Measurements from ENCODE around the gene UGT8. TPM values are rescaled to one million over a fixed set of nuclear protein-coding genes. Genes with fewer than 3 reads are reported as not detected.
"Not testable (repeated sequence)": the region's sequence is repeated elsewhere in the genome, so short reads cannot be mapped to it uniquely, and the experiment has no call there.

UGT8 gene
- total RNA-seq, 4 donors from 2014 or later: 0.46 to 8.5 TPM; not detected in 2

- Histone ChIP-seq H3K27ac (no peak overlapping the region), H3K36me3 (no peaks in the 10 kb centered on the region), H3K9me3 (no peaks in the 10 kb centered on the region), H3K27me3 (no peaks in the 10 kb centered on the region), H3K4me1 (no peaks in the 10 kb centered on the region), H3K4me3 (no peak overlapping the region)
- no peak for DNase-seq
- TF ChIP-seq CTCF (IDR thresholded peaks at IDR 0.05): no peak
- no peak for TF ChIP-seq POLR2A (IDR thresholded peaks at IDR 0.05)
- intact Hi-C loops (cut with DNase I; ENCODE audit: low total_unique reads): no loop called here
Observed at GRCh38 chr4:114658179-114658578, 59.6 kb downstream of the UGT8 start.

GRCh38 chr4:114658776-114659175 is 60.2 kb downstream of the UGT8 start:
- H3K9me3 ChIP-seq: no peaks in the 10 kb centered on the region
- no peaks in the 10 kb centered on the region for H3K27me3 ChIP-seq
- no peak overlapping the region for H3K4me3 ChIP-seq
- H3K4me1 ChIP-seq: no peaks in the 10 kb centered on the region
- no peaks in the 10 kb centered on the region for H3K36me3 ChIP-seq
- intact Hi-C loops (cut with DNase I; ENCODE audit: low total_unique reads): no loop called here
- no peak overlapping the region for H3K27ac ChIP-seq
- no peak for DNase-seq
- no peak for TF ChIP-seq CTCF (IDR thresholded peaks at IDR 0.05)
- TF ChIP-seq POLR2A (IDR thresholded peaks at IDR 0.05): no peak

- peak in 1 of 2 donors; percentile 12 for DNase-seq
- H3K36me3 ChIP-seq: no peaks in the 10 kb centered on the region
- H3K4me1 ChIP-seq: no peaks in the 10 kb centered on the region
- H3K27ac ChIP-seq: no peak overlapping the region
- intact Hi-C loops (cut with DNase I; ENCODE audit: low total_unique reads): no loop called here
- H3K27me3 ChIP-seq: no peaks in the 10 kb centered on the region
- TF ChIP-seq POLR2A (IDR thresholded peaks at IDR 0.05): no peak
- peak; percentile 32 to 45 (median 41) for TF ChIP-seq CTCF (IDR thresholded peaks at IDR 0.05)
- no peaks in the 10 kb centered on the region for H3K9me3 ChIP-seq
- no peak overlapping the region for H3K4me3 ChIP-seq
Observed at GRCh38 chr4:114659386-114660008, 60.9 kb downstream of the UGT8 start.

GRCh38 chr4:114663083-114663482 is 64.5 kb downstream of the UGT8 start:
- no peak for DNase-seq
- Histone ChIP-seq H3K36me3 (no peaks in the 10 kb centered on the region), H3K9me3 (no peaks in the 10 kb centered on the region), H3K27me3 (no peaks in the 10 kb centered on the region), H3K4me1 (no peaks in the 10 kb centered on the region), H3K4me3 (no peak overlapping the region), H3K27ac (no peak overlapping the region)
- intact Hi-C loops (cut with DNase I; ENCODE audit: low total_unique reads): no loop called here
- TF ChIP-seq CTCF (IDR thresholded peaks at IDR 0.05) (no peak), POLR2A (IDR thresholded peaks at IDR 0.05) (no peak)

- Histone ChIP-seq H3K4me3 (no peak overlapping the region), H3K27ac (no peak overlapping the region), H3K27me3 (no peaks in the 10 kb centered on the region), H3K4me1 (no peaks in the 10 kb centered on the region), H3K36me3 (no peaks in the 10 kb centered on the region), H3K9me3 (no peaks in the 10 kb centered on the region)
- DNase-seq: no peak
- intact Hi-C loops (cut with DNase I; ENCODE audit: low total_unique reads): no loop called here
- TF ChIP-seq POLR2A (IDR thresholded peaks at IDR 0.05): no peak
- no peak for TF ChIP-seq CTCF (IDR thresholded peaks at IDR 0.05)
Observed at GRCh38 chr4:114668577-114668976, 70.0 kb downstream of the UGT8 start.

GRCh38 chr4:114670733-114671132 is 72.1 kb downstream of the UGT8 start:
- H3K27me3 ChIP-seq; DNase-seq; H3K36me3 ChIP-seq; H3K4me3 ChIP-seq; intact Hi-C loops (cut with DNase I; ENCODE audit: low total_unique reads); H3K27ac ChIP-seq; H3K4me1 ChIP-seq; H3K9me3 ChIP-seq: not testable (repeated sequence)
